Sigmoid colon (tissue), 7 donors: ENCODE results near the gene MAST4. TPM values are rescaled to one million over a fixed set of nuclear protein-coding genes. Genes with fewer than 3 reads are reported as not detected.

Experiments used
- DNase-seq: peaks from one replicate; pipeline ENCODE4 v3.0.0-alpha.2; 2019
- H3K27ac ChIP-seq, 4 donors: fragments of 200-600 bp; sonication (generic); one replicate each; pipeline ENCODE4 v1.5.1; 2016 to 2019; ENCODE audit warnings: mild to moderate bottlenecking in 1 of 4
- H3K27me3 ChIP-seq, 3 donors: fragments of 200-600 bp; sonication (generic); one replicate each; pipeline ENCODE4 v1.5.1; 2019; ENCODE audit warnings: mild to moderate bottlenecking in 1 of 3
- H3K36me3 ChIP-seq, 4 donors: fragments of 200-600 bp; sonication (generic); one replicate each; pipeline ENCODE4 v1.5.1; 2016 to 2019
- H3K4me1 ChIP-seq, 4 donors: fragments of 200-600 bp; sonication (generic); one replicate each; pipeline ENCODE4 v1.5.1; 2017 to 2019
- H3K4me3 ChIP-seq, 4 donors: fragments of 200-600 bp; sonication (generic); one replicate each; pipeline ENCODE4 v1.5.1; 2017 to 2019; ENCODE audit warnings: mild to moderate bottlenecking in 2 of 4, moderate library complexity in 1 of 4
- H3K9me3 ChIP-seq, 4 donors: fragments of 200-600 bp in 3 of 4; sonication (generic) in 3 of 4; one replicate each; pipeline versions ENCODE4 v1.5.1 to v1.6.1; 2013 to 2019
- EP300 ChIP-seq, 4 donors: sonication (generic); formaldehyde crosslinking; IDR thresholded peaks; one replicate each; pipeline ENCODE4 v1.6.1; 2017; ENCODE audit warnings: antibody characterized with exemption in 4 of 4
- POLR2A ChIP-seq, 2 donors: fragments of 450-650 bp; IDR thresholded peaks; one replicate each; pipeline ENCODE4 v1.6.1; 2016; ENCODE audit warnings: antibody characterized with exemption in 2 of 2, mild to moderate bottlenecking in 2 of 2, moderate library complexity in 2 of 2
- POLR2AphosphoS5 ChIP-seq, 4 donors: sonication (generic); formaldehyde crosslinking; IDR thresholded peaks; one replicate each; pipeline ENCODE4 v1.6.1; 2017; ENCODE audit warnings: antibody characterized with exemption in 4 of 4
- WGBS, 2 donors: extraction: QIAGEN DNeasy Blood & Tissue Kit; methylation state at CpG; one replicate each; pipeline ENCODE4 v1.1.7; 2013; 5-methylcytosine and 5-hydroxymethylcytosine counted together
- intact Hi-C: fragments of 100-400 bp; cut with DNase I; formaldehyde crosslinking; loops from one replicate; pipeline ENCODE4 v1.15.1; 2023
- polyA plus RNA-seq, 3 donors: library from polyadenylated mRNA; stranded (reverse); fragments of 200-250 nt; gene quantifications; one replicate each; pipeline ENCODE4 v1.2.3, GENCODE V29; 2013
- total RNA-seq, 4 donors: library from RNA; depleted of rRNA; stranded (reverse); fragments of >200 nt; gene quantifications; one replicate each; pipeline ENCODE4 v1.1.0, GENCODE V29; 2016
- TF ChIP-seq, protein P1 (sequence below), 4 experiments: fragments of 450-650 bp in 3 of 4; fragments of 200-600 bp in 1 of 4; IDR thresholded peaks; one replicate each; pipeline ENCODE4 v1.5.1; 2016 to 2019; ENCODE audit warnings: antibody characterized with exemption in 4 of 4, mild to moderate bottlenecking in 3 of 4, moderate library complexity in 2 of 4
- donor health status: healthy with polysubstance abuse.
- donor health status: Bipolar disorder and iron deficiency.
- donor health status: healthy.

Gene MAST4
- total and polyA plus RNA-seq, 7 donors: 1.6 to 30.7 (median 15.7) TPM

- Histone ChIP-seq H3K27ac (no peak overlapping the region), H3K4me3 (no peak overlapping the region), H3K9me3 (no peaks in the 10 kb centered on the region), H3K27me3 (no peaks in the 10 kb centered on the region), H3K36me3 (no peaks in the 10 kb centered on the region), H3K4me1 (no peaks in the 10 kb centered on the region)
- no peak for DNase-seq
- TF ChIP-seq POLR2AphosphoS5 (IDR thresholded peaks at IDR 0.05) (no peak), EP300 (IDR thresholded peaks at IDR 0.05) (no peak), POLR2A (IDR thresholded peaks at IDR 0.05) (no peak)
- TF ChIP-seq, protein P1, sequence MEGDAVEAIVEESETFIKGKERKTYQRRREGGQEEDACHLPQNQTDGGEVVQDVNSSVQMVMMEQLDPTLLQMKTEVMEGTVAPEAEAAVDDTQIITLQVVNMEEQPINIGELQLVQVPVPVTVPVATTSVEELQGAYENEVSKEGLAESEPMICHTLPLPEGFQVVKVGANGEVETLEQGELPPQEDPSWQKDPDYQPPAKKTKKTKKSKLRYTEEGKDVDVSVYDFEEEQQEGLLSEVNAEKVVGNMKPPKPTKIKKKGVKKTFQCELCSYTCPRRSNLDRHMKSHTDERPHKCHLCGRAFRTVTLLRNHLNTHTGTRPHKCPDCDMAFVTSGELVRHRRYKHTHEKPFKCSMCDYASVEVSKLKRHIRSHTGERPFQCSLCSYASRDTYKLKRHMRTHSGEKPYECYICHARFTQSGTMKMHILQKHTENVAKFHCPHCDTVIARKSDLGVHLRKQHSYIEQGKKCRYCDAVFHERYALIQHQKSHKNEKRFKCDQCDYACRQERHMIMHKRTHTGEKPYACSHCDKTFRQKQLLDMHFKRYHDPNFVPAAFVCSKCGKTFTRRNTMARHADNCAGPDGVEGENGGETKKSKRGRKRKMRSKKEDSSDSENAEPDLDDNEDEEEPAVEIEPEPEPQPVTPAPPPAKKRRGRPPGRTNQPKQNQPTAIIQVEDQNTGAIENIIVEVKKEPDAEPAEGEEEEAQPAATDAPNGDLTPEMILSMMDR (IDR thresholded peaks at IDR 0.05): no peak
- intact Hi-C loops: no loop called here
- WGBS, 2 donors: 91 to 92% methylated on average over 7 of the region's 7 CpGs
These were observed 319.3 kb downstream of the MAST4 start for GRCh38 chr5:66915531-66915930.

DNA sequence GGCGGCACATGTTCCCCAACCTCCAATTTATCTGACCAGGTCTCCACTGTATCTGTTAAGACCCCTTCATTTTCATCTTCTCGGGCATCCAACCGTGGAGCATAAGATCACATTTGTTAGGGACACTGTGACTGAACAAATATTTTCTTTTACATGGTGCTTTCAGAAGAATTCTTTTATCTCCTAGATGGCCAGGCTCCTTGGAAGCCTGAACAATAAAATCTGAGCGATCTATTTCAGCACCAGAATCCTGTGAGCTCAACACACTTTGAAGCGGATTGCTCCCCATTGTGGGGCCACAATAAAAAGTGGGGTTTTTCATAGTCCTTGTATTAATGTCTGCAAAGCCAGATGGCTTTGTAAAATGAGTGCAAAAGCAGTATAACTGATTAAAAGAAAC lies 326.7 kb downstream of the MAST4 start:
- Histone ChIP-seq H3K9me3 (no peaks in the 10 kb centered on the region), H3K36me3 (no peaks in the 10 kb centered on the region), H3K4me1 (no peaks in the 10 kb centered on the region), H3K27ac (no peak overlapping the region), H3K4me3 (no peak overlapping the region), H3K27me3 (no peaks in the 10 kb centered on the region)
- 84 to 91% methylated on average over 5 of the region's 5 CpGs for WGBS, 2 donors
- intact Hi-C loops: no loop called here
- TF ChIP-seq, protein P1 (IDR thresholded peaks at IDR 0.05): no peak
- no peak for TF ChIP-seq POLR2A (IDR thresholded peaks at IDR 0.05)
- TF ChIP-seq POLR2AphosphoS5 (IDR thresholded peaks at IDR 0.05): no peak
- TF ChIP-seq EP300 (IDR thresholded peaks at IDR 0.05): no peak
- no peak for DNase-seq

GRCh38 chr5:66923457-66923856 lies 327.3 kb downstream of the MAST4 start:
- intact Hi-C loops: no loop called here
- H3K9me3 ChIP-seq: no peaks in the 10 kb centered on the region

DNA sequence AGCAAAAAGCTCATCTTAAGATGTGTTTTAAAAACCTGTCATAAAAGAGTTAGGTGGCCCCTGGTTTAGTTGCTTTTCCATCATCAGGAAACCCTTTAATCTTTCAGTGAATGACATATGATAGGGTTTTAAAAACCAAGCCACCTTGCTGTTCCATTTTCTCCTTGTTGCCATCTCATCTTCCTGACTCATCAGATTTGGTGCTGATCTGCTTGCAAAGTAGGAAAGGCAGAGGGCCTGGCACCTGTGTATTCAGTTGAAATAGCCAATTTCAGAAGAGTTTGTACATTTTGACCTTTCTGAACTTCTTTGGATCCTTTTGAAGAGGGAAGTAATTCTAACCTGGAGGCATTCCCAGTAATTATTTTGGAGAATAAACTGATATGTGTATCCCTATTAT lies 327.7 kb downstream of the MAST4 start:
- Histone ChIP-seq H3K9me3 (no peaks in the 10 kb centered on the region), H3K27ac (no peak overlapping the region), H3K36me3 (no peaks in the 10 kb centered on the region), H3K4me3 (no peak overlapping the region), H3K4me1 (no peaks in the 10 kb centered on the region), H3K27me3 (no peaks in the 10 kb centered on the region)
- DNase-seq: no peak
- TF ChIP-seq, protein P1 (IDR thresholded peaks at IDR 0.05): no peak
- no peak for TF ChIP-seq EP300 (IDR thresholded peaks at IDR 0.05)
- intact Hi-C loops: no loop called here

More at GRCh38 chr5:66923457-66923856, 327.3 kb downstream of the MAST4 start:
- Histone ChIP-seq H3K27ac (no peak overlapping the region), H3K36me3 (no peaks in the 10 kb centered on the region), H3K4me3 (no peak overlapping the region), H3K27me3 (no peaks in the 10 kb centered on the region), H3K4me1 (no peaks in the 10 kb centered on the region)
- TF ChIP-seq, protein P1 (IDR thresholded peaks at IDR 0.05): no peak
- TF ChIP-seq POLR2AphosphoS5 (IDR thresholded peaks at IDR 0.05): no peak
- no peak for TF ChIP-seq POLR2A (IDR thresholded peaks at IDR 0.05)
- TF ChIP-seq EP300 (IDR thresholded peaks at IDR 0.05): no peak
- 38 to 60% methylated on average over 1 of the region's 1 CpG for WGBS, 2 donors
- DNase-seq: no peak

DNA sequence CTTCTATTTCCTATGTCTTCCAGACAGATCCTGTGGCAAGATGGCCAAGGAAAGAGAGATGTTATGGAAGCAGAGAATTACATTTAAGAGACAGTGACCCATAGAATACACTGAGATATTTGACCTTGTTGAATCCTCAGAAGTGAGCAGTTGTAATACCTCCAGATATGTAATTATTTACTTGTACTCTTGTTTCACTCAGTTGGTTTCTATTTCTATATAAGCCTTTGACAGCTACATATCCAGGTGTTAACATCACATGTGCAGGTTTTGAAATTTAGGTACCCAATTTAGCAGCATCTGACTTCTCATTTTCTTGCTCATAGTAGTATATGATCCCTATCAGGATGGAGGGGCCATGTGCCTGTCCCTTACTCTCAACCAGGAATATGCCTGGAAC lies 330.9 kb downstream of the MAST4 start:
- Histone ChIP-seq H3K4me1 (no peaks in the 10 kb centered on the region), H3K4me3 (no peak overlapping the region), H3K36me3 (no peaks in the 10 kb centered on the region), H3K27ac (no peak overlapping the region), H3K9me3 (no peaks in the 10 kb centered on the region), H3K27me3 (no peaks in the 10 kb centered on the region)
- TF ChIP-seq, protein P1 (IDR thresholded peaks at IDR 0.05): no peak
- TF ChIP-seq POLR2A (IDR thresholded peaks at IDR 0.05): no peak
- TF ChIP-seq EP300 (IDR thresholded peaks at IDR 0.05): no peak
- TF ChIP-seq POLR2AphosphoS5 (IDR thresholded peaks at IDR 0.05): no peak
- DNase-seq: no peak
- intact Hi-C loops: loop anchor here (5.0 kb wide), 1 partner anchor 605 kb away; no protein-coding TSS in a partner anchor
